Stimulated activated CD8-positive, alpha-beta memory T cell treated with anti-CD3 and anti-CD28 coated beads, Interleukin-12 subunit alpha, Interleukin-12 subunit beta, amount 100 ng/mL, for 24 hours (primary cell): ENCODE results near the gene S100A11.

Experiments
- DNase-seq: peaks from one replicate; pipeline ENCODE4 v3.0.0-alpha.2; 2020; ENCODE audit errors: extremely low read depth

The S100A11 gene

DNA sequence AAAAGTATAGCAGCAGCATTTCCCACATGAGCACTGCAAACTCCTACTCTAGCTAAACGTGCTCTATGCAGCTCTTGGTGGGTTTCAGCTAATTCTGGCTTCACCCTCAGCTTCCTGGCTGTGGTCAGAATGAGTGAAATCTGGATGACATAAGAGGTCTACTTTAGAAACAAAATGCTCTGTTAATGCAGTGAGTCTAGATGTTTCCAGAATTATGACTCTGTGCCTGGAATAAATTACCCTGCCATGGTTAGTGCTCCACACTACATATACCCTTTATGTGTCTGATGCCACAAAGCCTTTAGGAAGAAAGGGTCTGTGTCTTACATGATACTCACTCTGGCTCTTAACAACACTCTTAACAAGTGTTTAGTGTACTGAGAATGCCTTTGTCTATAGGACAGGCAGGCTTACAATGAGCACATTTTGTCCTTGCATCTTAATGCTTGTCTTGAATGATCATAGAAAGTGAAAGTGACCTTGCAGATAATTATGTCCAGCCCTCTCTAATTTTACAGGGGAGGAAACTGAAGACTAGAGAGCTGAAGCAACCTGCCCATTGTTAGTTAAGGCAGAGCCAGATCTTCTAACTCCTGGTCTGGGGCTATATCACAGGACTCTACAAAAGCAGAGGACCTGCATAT lies 52.4 kb downstream of the S100A11 start:
- no peak for DNase-seq
